NCI-H748 treated with DMSO at 0.1 percent for 48 hours (cell line): ENCODE measurements around the gene DUSP1.

Experiments
- DNase-seq: peaks from one replicate; lab custom pipeline; 2025; lab: John Stamatoyannopoulos, UW

Gene DUSP1

DNA sequence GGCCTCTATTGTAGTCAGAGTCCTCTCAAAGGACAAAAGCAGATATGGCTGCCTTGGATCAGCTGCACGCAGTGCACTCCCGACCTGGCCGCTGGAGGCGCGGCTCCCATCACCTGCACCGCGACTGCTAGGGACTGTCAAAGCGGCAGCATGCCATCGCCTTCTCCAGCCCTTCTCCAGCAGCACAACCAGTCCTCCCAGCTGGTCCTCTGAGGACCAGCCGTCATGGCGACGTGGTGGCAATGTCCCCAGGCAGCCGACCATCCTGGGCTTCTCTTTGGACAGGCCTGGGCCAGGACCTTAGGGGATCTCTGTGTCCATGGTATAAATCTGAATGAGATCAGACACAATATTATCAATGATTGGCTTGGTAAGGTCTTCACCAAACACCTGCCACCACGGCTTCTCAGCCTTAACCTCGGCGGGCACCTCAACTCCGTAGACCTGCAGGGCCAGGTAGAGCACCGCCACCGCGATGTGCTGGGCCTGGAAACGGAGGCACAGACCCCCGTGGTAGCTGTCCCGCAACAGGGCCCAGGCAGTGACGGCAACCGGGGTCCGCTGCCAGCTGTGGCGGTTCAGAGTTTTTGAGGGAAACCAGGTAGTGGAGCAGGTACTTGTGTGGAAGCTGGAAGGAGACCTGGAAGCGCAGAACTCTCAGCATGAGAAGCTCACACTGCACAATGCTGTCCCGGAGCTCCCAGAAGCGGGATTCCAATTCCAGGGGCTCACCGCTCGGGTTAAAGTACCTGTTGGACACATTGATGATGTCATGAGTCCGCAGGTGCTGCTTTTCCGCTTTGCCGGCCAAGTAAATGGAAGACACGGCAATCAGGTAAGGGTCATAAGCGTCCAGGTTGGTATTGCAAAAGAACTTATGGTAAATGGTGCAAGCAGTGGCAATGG, 8.5 kb downstream of the DUSP1 start:
- no peak for DNase-seq

DNA sequence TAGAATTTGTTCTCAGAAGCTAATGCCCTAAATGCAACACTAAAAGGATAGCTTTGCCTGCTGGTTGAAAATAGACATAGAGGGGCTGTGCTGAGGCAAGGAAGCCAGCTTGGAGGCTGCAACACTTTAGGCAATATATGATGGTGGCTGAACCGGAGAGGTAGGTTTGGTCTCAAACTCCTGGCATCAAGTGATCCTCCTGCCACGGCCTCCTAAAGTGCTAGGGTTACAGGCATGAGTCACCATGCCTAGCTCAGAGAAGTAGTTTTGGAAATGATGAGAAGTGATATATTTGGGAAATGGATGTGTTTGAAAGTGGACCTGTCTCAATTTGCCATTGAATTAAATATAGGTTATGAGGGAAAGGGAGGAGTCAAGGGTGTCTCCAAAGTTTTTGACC, 10.0 kb downstream of the DUSP1 start:
- no peak for DNase-seq

DNA sequence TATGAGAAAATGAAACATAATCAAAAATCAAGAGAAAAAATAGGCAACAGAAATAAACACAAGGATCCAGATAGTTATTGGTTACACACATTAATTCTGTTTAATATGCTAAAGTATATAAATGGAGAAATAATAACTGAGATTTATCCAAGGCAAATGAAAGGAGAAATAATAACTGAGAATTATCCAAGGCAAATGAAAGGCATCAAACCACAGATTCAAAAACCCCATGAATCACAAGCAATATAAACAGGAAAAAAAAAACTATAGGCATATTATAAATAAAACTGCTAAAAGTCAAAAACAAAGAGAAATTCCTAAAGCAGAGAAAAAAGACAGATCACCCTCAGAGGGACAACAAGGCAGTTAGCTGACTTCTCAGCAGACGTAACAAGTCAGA, 10.9 kb downstream of the DUSP1 start:
- DNase-seq, result no peak

DNA sequence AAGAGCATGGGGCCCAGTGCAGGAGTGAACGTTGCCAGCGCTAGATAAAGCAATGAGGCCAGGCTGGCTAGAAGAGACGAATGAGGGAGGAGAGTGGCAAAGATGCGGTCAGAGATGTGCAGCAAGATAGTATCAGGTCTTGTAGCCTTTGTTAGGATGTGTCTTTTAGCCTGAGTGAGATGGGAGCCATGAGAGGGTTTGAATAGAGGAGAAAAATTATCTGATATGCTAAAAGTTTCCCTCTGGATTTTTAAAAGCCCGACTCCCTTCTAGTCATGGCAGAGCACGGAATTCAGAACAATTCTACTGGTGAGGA, 12.2 kb downstream of the DUSP1 start:
- DNase-seq, result no peak

DNA sequence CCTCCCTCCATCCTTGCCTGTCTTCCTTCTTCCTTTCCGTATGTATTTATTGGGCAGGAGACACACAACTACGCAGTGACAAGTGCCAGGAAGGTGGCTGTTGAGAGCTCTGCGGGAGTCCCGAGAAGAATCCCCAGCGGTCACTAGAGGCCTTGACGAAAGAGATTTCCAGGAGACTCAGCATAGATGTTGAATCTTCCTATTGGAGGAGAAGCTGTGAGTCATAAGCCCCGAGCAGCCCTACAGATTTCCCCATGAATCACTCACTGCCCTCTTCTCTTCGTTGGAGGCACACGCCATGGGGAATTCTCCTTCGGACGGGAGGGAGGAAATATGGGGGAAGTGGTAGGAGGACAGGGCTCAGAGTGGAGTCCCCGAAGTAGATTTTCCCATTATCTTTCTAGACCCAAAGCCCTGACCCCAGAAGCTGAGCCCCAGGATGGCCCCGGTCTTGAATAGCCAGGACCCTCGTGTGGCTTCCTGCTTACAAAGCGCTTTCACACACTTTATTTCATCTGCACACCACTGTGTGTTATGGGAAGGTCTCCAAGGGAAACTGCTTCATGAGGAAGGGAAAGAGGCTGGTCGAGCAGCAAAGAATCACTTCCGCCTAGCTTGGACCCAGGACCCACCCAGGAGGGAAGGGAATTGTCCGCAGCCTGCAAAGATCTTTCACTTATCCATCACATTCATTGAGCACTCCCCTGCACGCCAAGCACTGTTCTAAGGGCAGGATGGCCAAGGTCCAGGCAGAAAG, 12.7 kb downstream of the DUSP1 start:
- no peak for DNase-seq

DNA sequence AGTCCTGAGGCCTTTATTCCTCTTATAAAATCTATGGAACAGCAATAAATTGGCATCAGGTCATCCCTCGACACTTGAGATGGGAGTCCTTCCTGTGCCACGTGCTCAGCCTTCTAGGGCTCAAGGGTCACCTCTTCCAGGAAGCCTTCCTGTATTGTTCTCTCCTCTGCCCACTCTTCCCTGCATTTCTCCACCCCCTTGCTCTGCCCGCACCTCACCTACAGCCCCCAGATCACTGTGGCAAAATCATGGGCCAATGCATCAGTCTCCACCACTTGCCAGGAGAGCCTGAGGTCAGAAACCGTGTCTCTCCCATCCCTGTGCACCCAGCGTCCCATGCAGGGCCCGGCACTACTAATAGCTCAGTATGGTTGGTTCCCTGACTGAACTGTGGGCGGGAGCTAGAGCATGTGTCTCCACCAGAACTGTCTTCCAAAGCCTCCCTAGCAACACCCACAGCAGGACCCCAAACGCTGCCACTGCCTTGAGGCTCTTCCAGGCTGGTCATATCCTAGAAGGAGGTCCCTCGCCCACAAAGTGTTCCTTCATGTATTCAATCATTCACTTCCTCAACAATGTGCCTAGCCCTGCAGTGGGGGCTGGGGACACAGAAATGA, 13.5 kb downstream of the DUSP1 start:
- DNase-seq, result no peak

DNA sequence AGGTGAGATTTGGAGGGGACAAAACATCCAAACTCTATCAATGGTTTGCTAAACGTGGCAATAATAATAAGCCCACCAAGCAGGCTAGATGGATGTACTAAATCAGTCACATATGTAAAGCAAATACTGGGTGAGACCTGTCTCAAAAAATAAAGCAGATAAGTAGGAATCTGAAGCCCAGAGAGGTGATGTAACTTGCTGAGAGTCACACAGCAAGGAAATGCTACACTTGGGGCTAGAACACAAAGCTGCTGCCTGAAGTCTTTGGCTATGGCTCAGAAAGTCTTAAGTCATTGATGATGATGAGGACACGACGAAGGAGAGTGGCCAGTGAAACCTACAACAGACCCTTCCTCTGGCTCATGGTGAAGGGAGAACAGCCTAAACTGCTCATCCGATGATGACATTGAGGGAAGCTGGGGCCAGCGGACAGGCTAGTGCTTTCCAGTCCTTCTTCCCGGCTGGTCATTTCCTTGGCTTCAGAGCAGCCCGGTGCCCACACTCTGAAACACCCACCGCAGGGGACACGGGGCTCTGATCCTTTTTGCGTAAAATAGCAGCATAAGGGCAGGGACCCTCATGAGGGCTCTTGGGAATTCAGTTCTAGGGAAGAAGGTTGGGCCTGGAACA, 14.1 kb downstream of the DUSP1 start:
- DNase-seq, result no peak

DNA sequence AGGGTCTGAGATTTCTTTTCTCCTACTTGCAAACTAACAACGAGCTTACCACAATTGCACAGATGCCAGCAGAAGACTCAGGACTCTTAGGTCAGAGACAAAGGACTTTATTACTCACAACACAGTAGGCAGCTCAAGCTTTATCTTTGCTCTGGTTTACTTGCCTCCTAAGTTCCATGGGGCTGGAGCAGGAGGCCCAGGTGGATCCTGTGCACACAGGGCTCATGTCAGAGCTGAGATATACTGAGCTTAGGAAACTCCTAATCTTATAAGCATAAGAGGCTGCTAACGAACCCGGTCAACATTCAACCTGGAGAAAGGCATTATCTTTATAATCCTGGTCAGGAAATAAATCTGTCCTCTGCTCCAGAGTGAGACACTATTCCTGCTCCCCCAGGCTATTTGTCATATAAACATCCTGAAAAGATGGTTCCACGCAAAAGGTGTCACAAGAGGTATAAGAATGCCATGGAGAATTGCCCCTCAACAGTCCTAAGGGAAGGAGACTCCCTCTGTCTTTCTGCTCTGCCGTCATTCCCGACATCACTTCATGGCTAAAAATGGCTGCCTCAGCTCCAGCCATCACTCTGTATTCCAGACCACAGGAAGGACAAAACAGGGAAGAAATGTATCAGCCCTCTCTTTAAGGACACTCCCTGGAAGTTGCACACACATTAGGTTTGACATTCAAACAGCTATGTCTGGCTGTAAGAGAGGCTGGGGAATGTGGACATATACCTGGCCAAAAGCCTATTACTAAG, 16.2 kb downstream of the DUSP1 start:
- DNase-seq, result no peak

DNA sequence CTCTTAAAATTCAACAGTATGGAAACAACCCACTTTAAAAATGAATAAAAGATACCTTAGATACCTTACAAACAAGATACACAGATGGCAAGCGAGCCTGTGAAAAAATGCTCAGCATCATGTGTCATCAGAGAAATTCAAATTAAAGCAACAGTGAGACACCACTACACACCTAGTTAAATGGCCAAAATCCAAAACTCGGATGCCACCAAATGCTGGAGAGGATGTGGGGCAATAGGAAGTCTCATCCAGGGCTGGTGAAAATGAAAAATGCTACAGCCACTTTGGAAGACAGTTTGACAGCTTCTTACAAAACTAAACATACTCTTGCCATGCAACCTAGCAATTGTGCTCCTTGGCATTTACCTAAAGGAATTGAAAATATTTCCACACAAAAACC, 17.9 kb downstream of the DUSP1 start:
- DNase-seq, result no peak

DNA sequence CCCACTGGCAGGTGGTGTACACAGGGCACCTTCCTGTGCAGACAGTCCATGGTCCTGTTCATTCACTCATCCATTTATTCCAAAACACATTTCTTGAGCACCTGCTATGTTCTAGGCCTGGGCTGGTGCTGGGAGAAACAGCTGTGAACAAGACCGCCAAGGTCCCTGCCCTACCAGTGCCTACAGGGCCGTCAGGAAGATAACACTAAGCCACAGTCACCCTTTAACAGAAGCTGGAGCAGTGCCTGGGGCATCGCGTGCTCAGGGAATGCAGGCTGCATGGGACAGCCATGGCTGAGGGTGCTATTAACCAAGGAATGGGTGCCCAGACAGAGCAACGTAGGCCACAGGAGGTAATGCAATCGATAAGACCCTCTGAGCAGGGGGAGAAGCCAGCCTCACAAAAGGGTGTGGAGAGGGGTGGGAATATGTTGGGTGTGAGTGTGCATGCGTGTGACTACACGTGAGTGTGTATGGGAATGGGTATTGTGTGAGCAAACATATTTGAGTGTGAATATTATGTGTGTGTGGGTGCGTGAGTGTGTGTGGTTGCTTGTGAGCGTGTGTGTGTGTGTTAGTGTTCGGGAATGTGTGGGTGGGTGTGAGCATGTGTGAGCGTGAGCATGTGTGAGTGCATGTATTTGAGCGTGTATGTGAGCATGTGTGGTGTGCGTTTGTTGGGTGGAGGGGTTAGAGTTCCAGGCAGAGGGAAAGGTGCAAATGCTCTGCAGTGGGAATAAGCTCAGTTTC, 19.1 kb downstream of the DUSP1 start:
- DNase-seq, result no peak

DNA sequence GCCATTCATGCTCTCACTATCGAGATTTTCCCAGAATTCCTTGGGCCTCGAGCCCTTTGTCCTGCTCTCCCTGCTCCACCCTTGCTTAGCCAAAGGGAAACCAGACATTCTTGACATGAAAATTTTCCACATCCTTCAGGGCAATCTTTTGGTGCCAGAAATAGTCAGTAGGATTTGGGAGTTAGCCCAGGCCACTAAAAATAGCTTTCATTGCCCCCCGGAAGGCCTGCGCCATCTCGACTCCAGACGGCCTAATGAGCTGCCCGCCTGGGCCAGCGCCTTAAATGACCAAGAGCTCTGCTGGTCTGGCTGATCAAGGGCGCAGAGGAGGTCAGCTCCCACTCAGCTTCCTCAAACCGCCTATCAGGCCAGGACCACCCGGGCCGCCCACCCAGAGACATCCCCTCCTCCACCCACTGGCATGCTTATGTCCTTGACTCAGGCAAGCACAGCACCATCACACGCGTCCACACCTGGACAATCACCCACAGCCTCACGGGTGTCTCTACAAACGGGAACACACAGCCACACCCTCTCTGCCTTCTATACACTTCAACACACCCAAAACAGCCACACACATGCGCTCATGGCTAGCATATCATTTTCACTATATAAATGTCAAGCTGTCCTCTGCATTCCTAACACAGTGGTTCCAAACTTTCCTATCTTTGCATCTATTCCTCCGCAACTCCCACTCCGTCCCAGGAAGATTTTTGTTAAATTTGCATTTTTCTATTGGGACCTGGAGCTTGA, 20.9 kb downstream of the DUSP1 start:
- no peak for DNase-seq

DNA sequence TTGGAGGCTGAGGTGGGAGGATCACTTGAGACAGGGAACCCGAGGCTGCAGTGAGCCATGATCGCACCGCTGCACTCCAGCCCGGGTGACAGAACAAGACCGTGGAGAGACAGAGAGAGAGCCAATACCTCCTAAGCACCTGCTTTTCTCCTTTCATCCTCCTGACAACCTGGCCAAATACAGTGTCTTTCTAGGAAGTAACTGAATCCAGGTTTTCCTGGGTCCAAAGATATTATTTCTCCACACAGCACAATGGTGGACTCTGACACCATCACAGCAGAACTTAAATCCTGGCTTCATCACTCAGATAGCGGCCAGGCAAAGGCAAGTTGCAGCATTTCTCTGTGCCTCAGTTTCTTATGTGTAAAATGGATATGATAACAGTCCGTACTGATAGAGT, 21.9 kb downstream of the DUSP1 start:
- no peak for DNase-seq

DNA sequence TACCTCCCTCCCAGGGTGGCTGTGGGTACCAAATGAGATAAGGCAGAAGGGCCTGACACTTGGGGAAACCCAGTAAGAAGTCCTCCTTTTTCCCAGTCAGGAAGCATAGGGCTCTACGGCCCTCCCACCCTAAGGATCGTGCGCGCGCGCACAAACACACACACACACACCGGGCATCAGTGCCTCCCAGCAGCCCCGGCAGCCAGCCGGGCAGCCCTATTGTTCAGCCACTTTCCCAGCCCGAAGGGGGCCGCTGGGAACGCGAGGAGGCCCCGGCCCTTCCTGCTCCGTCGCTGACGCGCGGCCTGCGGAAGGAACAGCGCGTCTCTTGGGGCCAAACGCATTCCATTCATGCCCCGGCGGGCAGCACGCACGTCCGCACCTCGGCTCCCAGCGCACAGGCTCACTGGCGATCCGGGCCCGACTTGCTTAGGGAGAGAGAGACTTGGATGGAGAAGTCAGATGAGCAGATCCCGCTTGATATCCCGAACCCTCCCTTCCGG, 22.6 kb downstream of the DUSP1 start:
- DNase-seq, result no peak

DNA sequence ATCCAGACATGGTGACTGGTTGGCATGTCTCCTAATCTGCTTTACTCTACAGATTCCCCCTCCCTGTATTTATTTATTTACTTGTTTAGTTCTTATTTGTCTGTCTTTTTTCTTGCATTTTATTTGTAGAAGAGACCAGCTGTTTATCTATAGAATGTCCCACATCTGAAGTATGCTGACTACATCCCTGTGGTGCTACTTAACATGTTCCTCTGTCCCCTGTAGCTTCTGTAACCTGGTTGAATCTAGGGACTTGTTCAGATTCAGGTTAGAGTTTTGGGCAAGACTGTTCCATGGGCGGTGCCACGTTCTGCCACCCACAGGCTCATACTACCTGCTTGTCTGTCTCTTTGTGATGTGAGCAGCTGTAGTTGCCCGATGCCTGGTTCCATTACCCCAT, 23.5 kb downstream of the DUSP1 start:
- no peak for DNase-seq

DNA sequence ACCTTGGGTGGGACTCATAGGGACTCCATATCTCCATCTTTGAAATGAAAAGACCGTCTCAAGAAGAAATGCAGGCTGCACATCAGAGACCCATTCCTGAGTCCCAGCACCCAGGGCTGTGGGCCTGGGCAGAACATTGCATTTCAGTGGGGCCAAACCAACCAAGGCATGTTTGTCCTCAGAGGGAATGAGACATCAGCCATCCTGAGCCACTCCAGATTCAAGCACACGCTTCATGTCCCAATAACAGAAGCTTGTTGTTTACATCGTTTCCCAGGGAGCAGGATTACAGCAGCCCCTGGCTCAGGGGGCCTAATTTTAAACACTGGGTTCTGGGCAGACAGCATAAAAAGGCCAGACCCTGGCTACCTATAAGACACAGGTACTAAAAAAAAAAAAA, 24.3 kb downstream of the DUSP1 start:
- DNase-seq, result no peak

DNA sequence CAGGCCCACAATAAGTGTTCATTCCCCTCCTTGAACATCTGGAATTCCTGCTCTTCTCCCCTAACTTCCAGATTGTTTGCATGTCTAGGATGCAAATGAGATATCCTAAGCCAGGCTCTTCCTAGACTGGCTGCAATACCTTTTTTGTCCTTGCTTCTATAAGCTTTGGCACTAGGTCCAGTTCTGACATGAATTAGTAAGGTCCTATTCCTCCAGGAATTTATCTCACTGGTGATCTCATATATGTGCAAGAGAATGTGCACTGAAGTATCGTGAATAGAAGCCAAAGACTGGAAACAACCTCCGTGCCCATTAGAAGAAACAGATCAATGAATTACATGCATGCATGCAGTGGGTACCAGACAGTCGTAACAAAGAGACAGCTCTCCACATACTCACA, 25.2 kb downstream of the DUSP1 start:
- DNase-seq, result no peak

DNA sequence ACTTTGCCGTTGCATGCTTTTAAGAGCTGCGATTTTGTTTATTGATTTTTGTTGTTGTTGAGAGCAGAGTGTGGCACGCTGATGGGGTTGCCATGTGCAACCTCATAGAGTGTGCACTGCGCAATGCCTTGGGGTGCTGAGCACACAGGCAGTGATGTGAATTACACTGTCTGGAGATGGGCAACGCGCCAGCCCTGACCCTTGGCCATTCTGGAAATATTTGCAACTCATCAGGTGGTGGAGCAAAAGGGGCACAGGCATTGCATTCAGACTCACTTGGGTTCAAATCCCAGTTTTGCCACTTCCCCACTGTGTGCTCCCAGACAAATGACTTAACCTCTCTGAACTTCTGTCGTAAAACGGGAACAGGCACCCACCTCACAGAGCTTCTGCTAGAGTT, 25.6 kb downstream of the DUSP1 start:
- no peak for DNase-seq

DNA sequence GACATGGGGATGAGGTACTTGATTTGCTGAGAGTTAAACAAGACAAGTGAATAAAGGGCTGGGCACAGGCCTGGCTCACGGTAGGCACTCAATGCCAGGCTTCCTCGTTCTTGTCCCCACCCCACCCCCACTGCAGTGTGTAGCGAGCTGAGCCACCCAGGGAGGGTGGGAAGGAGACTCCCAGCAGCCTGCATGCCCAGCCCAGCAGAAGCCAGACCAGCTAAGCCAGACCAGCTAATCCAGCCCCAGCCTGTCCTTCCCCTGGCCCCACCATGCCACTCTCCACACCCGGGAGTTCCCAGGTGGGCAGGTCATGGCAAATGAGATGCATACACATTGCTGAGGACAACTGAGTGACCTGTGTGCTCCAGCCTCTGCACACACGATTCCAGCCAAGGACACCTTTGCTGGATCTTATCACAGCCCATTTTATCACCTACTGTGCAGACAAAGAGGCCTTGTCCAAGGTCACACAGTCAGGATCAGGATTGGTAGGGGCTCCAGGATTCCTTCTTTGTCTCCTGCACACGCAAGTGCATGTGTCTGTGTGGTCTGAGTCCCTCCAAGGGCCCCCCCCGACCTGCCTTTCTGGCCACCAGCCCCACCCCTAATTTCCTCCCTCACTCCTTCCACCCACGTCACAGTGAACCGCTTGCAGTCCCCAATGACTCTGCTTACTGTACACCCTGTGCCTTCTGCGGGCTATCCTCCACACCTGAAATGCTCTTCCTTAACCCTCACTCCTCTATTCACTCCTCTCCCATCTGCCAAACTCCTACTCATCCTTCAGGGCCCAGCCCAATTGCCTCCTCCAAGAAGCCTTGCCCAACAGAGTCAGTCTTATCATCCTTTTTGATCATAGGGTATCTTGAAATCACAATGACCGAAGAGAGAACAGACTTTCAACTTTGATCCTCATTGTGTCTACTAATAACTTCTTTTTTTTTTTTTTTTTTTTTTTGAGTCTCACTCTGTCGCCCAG, 26.6 kb downstream of the DUSP1 start:
- no peak for DNase-seq
